Dendritic cell treated with granulocyte-macrophage colony-stimulating factor and Interleukin-4, amounts not matched to agents 40 ng/mL and 50 ng/mL, for 4 days (primary cell): ENCODE results near the gene HSPA14.
"Not testable (repeated sequence)": the region's sequence is repeated elsewhere in the genome, so short reads cannot be mapped to it uniquely, and the experiment has no call there.

ENCODE experiments used
- H3K27ac Mint-ChIP-seq: one replicate; pipeline ENCODE4 v1.8.0; 2022; ENCODE audit warnings: mild to moderate bottlenecking, mixed read lengths
- H3K27me3 Mint-ChIP-seq: one replicate; pipeline ENCODE4 v1.8.0; 2022; ENCODE audit warnings: mild to moderate bottlenecking, mixed read lengths
- H3K36me3 Mint-ChIP-seq: one replicate; pipeline ENCODE4 v1.8.0; 2022; ENCODE audit warnings: low read depth, mixed read lengths
- H3K4me1 Mint-ChIP-seq: one replicate; pipeline ENCODE4 v1.8.0; 2022; ENCODE audit warnings: low read depth, mixed read lengths
- H3K4me3 Mint-ChIP-seq: one replicate; pipeline ENCODE4 v1.8.0; 2022; ENCODE audit warnings: mild to moderate bottlenecking, moderate library complexity, mixed read lengths
- H3K9me3 Mint-ChIP-seq: one replicate; pipeline ENCODE4 v1.8.0; 2022; ENCODE audit warnings: mixed read lengths
- intact Hi-C: fragments of 100-400 bp; cut with micrococcal nuclease; formaldehyde crosslinking; loops from one replicate; pipeline ENCODE4 v1.15.0; 2022

The HSPA14 gene, protein sequence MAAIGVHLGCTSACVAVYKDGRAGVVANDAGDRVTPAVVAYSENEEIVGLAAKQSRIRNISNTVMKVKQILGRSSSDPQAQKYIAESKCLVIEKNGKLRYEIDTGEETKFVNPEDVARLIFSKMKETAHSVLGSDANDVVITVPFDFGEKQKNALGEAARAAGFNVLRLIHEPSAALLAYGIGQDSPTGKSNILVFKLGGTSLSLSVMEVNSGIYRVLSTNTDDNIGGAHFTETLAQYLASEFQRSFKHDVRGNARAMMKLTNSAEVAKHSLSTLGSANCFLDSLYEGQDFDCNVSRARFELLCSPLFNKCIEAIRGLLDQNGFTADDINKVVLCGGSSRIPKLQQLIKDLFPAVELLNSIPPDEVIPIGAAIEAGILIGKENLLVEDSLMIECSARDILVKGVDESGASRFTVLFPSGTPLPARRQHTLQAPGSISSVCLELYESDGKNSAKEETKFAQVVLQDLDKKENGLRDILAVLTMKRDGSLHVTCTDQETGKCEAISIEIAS

DNA sequence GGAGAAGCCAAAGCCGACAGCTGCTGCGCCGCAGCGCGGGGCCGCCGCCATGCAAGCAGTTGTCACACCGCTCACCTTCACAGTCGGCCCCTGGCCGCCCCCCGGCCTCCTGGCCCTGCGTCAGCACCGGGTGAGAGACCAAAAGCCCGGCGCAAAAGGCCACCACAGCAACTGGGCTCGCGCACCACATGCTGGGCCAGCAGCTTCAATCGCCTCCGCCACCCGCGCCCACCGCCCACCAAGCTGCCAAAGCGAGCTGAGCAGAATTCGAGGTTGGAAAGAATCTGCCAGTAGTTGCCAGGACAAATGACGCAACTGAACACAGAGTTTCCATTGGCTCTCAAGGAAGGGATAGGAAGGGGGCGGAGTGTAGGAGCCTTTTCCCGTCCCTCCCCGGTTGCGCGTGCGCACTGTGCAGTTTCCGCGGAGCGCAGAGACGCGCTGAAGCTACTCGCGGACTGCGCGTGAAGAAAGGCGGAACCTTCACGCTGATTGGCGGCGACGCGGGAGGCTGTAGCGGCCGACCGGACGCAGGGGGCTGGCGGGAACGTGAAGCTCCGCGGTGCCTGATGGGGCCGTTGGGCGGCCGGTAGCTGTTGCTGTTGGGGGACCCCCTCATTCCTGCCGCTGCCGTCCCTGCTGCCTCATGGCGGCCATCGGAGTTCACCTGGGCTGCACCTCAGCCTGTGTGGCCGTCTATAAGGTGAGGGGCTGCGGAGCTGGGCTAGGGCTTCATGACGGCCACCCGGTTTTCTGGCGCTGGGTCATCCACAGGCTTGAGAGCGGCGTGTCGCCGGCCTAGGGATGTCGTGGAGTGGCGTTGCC is at the start of gene HSPA14, which contains the start of the genes CDNF and MSANTD7:
Gene HSPA14, plus strand, starts transcription at position 550 of the 825 bp plus-strand sequence. Its CDS starts 97 bp downstream, at position 647.
Gene CDNF, minus strand, starts transcription at position 281 of the 825 bp plus-strand sequence. Its CDS starts 91 bp downstream, at position 190.
Gene MSANTD7, plus strand, starts transcription at position 550 of the 825 bp plus-strand sequence. CDS start 3,979 bp downstream, outside the sequence.
- no peaks in the 10 kb centered on the region for H3K9me3 Mint-ChIP-seq
- intact Hi-C loops: loop anchor here (1.0 to 5.0 kb wide), 5 partner anchors 40 to 331 kb away; partner anchors contain the start of genes NMT2, RPP38 and SUV39H2
- H3K4me1 Mint-ChIP-seq: peaks cover 8% of the 10 kb centered on the region
- peak within 1 kb of the TSS; percentile 95 for H3K27ac Mint-ChIP-seq
- H3K36me3 Mint-ChIP-seq: peaks cover 37% of the 10 kb centered on the region
- H3K4me3 Mint-ChIP-seq: peak within 1 kb of the TSS; percentile 96
- no peaks in the 10 kb centered on the region for H3K27me3 Mint-ChIP-seq

DNA sequence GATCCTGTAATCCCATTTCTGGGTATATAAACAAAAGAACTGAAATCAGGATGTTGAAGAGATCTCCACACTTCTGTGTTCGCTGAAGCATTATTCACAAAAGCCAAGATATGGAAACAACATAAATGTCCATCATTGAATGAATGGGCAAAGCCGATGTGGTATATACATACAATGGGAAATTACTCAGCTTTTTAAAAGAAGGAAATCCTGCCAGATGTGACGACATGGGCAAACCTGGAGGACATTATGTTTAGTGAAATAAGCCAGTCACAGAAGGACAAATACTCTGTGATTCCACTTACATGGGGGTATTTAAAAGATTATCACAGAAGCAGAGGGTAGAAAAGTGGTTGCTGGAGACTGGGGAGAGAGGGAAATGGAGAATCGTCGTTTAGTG is 39.5 kb upstream of the HSPA14 start:
- H3K27ac Mint-ChIP-seq: no peak overlapping the region
- peaks cover 6% of the 10 kb centered on the region for H3K27me3 Mint-ChIP-seq
- no peak overlapping the region for H3K4me3 Mint-ChIP-seq
- no peaks in the 10 kb centered on the region for H3K36me3 Mint-ChIP-seq
- H3K4me1 Mint-ChIP-seq: peaks cover 19% of the 10 kb centered on the region
- intact Hi-C loops: no loop called here
- no peaks in the 10 kb centered on the region for H3K9me3 Mint-ChIP-seq

DNA sequence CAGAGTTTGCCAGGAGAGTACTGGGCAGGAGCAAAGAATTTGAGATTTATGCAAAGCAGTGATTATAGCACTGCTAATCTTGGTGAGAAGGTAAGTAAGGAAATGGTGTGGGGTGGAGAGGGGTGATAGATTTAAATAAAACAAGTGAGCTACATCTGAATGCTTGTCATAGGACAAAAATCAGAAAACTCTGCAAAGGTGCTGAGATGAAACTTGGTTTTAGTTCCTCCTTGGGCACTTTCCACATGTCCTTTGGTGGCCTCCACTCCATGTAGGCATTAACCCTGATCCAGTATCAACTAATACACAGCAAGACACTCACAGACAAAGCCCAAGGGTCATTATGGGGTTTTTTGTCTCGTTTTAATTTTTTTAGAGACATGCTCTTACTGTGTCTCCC is 37.7 kb upstream of the HSPA14 start:
- intact Hi-C loops: no loop called here
- Mint-ChIP-seq H3K4me1 (peaks cover 19% of the 10 kb centered on the region), H3K9me3 (no peaks in the 10 kb centered on the region), H3K27ac (no peak overlapping the region), H3K27me3 (peaks cover 6% of the 10 kb centered on the region), H3K36me3 (no peaks in the 10 kb centered on the region), H3K4me3 (no peak overlapping the region)

DNA sequence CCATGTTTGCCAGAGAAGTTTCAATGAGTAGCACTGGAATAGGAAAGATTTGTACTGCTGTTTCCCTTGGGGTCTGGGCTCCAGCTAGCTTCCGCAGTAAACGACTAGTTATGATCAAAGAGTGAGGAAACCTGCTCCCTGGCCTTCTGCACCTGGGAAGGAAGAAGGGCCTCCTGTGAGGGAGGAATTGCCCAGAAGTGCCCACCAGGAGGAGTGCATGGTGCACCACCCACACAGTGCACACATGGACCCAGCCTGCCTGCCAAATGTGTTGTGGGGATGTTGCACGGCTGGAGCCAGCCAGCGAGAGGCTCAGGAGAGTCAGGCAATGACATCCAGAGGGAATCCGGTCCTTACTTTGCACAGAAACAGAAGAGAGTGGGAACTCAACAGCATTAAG is 36.4 kb upstream of the HSPA14 start:
- intact Hi-C loops: no loop called here
- Mint-ChIP-seq H3K36me3 (no peaks in the 10 kb centered on the region), H3K4me1 (peaks cover 19% of the 10 kb centered on the region), H3K4me3 (no peak overlapping the region), H3K9me3 (no peaks in the 10 kb centered on the region), H3K27me3 (peaks cover 6% of the 10 kb centered on the region), H3K27ac (no peak overlapping the region)

DNA sequence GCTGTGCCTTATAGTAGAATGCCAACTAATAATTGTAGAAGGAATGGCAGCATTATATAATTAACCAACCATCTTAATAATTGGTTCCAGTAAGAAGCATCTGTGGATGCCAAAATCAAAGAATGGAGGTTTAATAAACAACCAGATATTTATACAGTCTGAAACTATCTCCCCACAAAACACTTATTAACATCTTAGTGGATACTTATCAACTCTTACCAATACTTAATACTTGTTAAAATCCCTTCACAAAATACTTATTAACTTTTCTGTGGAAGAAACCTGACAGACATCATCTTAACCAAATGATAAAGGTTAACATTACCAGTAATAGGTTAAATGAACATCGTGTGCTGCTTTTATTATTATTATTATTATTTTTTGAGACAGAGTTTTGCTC is 34.3 kb upstream of the HSPA14 start:
- H3K4me3 Mint-ChIP-seq: no peak overlapping the region

DNA sequence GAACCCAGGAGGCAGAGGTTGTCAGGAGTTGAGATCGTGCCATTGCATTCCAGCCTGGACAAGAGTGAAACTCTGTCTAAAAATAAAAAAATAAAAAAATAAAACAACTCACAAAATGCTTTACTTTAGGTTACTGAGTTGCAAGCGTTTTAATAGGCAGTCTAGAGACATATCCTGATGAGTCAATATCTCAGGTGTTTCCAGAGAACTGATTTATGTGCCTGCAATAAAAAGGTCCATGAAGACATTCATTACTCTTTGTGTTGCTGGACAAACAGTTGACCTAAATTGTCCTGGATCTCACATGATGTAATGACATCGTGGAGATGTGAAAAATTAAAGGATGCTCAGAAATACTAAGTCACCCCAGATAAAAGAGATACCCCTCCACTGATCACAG is 31.8 kb upstream of the HSPA14 start:
- no peaks in the 10 kb centered on the region for H3K4me1 Mint-ChIP-seq
- intact Hi-C loops: no loop called here

More for the DNA sequence above, 34.3 kb upstream of the HSPA14 start:
- H3K27ac Mint-ChIP-seq: no peak overlapping the region
- intact Hi-C loops: no loop called here
- H3K36me3 Mint-ChIP-seq: no peaks in the 10 kb centered on the region
- peaks cover 10% of the 10 kb centered on the region for H3K4me1 Mint-ChIP-seq
- H3K27me3 Mint-ChIP-seq: peaks cover 6% of the 10 kb centered on the region
- H3K9me3 Mint-ChIP-seq: no peaks in the 10 kb centered on the region

DNA sequence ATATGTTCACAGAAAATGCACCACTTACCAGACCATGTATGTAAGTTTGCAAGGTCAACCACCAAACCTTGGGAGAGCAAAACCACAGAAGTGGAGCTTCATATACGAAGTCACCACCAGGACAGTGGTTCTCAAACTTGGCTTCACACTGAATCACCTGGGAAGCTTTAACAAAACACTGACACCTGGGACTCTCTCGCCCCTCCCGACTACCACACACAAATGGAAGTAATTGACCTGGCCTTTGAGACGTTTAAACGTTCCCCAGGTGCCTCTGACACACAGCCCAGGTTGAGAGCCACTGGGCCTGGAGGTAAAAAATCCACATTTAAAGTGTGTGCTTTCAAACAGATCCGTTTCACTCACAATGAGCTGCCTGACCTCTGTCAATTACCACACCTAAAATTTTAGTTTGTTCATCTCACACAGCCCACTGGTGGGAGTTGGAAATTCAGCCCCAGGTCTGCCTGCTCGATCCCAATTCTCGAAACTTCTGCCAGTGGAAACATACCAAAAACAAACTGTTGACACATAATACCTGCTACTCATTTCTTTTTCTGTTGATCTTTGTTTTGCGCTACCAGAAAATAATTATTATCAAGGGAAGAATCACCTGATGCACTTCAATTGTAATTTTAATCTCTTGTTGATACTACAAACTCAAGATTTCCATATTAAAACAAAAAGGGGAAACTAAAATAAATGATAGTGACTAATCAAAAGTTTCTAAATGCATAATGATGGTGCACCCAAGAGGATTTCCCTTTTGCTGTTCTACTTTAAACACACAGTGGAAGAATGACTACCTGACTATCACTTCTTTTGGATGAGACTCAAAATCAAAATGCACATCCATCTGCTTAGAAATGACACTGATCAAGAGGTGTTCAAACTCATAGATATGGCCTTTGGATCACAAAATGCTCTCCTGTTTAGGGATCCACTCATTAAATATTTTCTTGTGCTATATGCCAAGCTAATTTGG is 26.8 kb upstream of the HSPA14 start:
- intact Hi-C loops: no loop called here
- Mint-ChIP-seq H3K9me3 (no peaks in the 10 kb centered on the region), H3K27ac (no peak overlapping the region), H3K27me3 (no peaks in the 10 kb centered on the region), H3K36me3 (no peaks in the 10 kb centered on the region), H3K4me1 (no peaks in the 10 kb centered on the region), H3K4me3 (no peak overlapping the region)

More for the DNA sequence above, 31.8 kb upstream of the HSPA14 start:
- H3K27me3 Mint-ChIP-seq: no peaks in the 10 kb centered on the region
- H3K36me3 Mint-ChIP-seq: no peaks in the 10 kb centered on the region
- H3K4me3 Mint-ChIP-seq: no peak overlapping the region
- no peak overlapping the region for H3K27ac Mint-ChIP-seq
- H3K9me3 Mint-ChIP-seq: no peaks in the 10 kb centered on the region

DNA sequence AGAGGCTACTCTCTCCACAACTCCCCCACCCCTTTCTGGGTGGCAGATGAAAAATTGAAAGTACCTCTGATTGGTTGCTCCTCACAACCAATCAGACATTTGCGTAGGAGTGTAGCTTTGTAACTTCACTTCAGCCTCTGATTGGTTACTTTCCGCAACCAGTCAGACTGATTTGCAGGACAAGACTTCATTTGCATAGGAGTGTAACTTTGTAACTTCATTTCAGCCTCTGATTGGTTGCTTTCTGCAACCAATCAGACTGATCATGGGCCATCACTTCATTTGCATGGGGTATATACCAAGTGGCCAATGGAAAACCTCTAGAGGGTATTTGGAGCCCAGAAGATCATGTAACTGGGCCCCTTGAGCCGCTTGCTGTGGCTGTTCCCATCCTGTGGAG is 25.8 kb upstream of the HSPA14 start:
- H3K4me3 Mint-ChIP-seq: no peak overlapping the region
- H3K36me3 Mint-ChIP-seq: no peaks in the 10 kb centered on the region
- intact Hi-C loops: no loop called here
- H3K4me1 Mint-ChIP-seq: no peaks in the 10 kb centered on the region
- no peaks in the 10 kb centered on the region for H3K27me3 Mint-ChIP-seq
- H3K27ac Mint-ChIP-seq: no peak overlapping the region
- no peaks in the 10 kb centered on the region for H3K9me3 Mint-ChIP-seq

DNA sequence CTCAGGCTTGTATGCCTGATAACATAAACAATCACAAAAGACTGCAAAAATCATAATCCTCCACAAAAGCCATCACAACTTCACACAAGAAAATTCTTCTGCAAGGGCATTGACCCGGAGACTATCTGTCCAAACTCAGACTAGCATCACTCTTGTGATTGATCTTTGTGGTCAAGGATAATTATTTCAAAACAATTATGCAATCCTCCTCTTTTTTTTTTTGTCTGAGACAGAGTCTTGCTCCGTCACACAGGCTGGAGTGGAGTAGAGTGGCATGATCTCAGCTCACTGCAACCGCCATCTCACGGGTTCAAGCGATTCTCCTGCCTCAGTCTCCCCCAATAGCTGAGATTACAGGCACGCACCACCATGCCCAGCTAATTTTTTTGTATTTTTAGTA is 22.4 kb upstream of the HSPA14 start:
- Mint-ChIP-seq H3K4me1 (peaks cover 1% of the 10 kb centered on the region), H3K27me3 (no peaks in the 10 kb centered on the region), H3K9me3 (peaks cover 3% of the 10 kb centered on the region), H3K36me3 (no peaks in the 10 kb centered on the region), H3K4me3 (no peak overlapping the region), H3K27ac (no peak overlapping the region)
- intact Hi-C loops: no loop called here

DNA sequence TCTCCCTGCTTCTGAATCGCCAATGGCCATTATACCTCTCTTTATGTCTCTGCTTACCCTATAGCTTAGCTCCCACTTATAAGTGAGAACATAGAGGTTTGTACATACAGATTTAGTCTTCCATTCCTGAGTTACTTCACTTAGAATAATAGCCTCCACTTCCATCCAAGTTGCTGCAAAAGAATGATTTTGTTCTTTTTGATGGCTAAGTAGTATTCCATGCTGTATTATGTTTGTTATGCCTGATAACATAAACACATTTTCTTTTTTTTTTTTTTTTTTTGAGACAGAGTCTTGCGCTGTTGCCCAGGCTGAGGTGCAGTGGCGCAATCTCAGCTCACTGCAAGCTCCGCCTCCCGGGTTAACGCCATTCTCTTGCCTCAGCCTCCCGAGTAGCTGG is 21.4 kb upstream of the HSPA14 start:
- H3K4me3 Mint-ChIP-seq, H3K9me3 Mint-ChIP-seq, H3K27me3 Mint-ChIP-seq, intact Hi-C loops, H3K27ac Mint-ChIP-seq, H3K36me3 Mint-ChIP-seq, H3K4me1 Mint-ChIP-seq: not testable (repeated sequence)

DNA sequence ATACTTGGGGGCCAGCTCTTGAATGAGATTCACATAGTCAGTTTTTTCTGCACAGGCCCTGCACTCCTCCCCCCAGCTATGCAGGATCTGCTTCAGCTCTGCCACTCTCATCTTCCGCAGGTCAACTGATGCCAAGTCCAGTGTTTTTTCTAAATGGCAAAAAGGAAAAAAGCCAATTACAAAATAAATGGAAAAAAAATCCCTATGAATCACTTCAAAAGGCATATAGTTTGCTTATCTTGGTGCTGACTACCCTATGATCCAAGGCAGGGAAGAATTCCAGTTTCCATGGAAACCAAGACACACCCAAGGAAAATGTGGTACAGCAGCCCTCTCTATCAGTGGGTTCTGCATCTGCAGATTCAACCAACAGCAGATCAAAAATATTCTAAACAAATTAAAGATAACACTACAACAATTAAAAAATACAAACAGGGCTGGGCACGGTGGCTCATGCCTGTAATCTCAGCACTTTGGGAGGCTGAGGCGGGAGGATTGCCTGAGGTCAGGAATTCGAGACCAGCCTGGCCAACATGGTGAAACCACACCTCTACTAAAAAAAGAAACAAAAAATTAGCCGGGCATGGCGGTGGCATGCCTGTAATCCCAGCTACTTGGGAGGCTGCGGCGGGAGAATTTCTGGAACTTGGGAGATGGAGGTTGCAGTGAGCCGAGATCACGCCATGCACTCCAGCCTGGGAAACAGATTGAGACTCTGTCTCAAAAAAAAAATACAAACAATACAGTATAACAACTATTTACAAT is 17.9 kb upstream of the HSPA14 start:
- peaks cover 9% of the 10 kb centered on the region for H3K9me3 Mint-ChIP-seq
- peaks cover 5% of the 10 kb centered on the region for H3K4me1 Mint-ChIP-seq
- H3K27me3 Mint-ChIP-seq: no peaks in the 10 kb centered on the region
- H3K4me3 Mint-ChIP-seq: no peak overlapping the region
- intact Hi-C loops: no loop called here
- H3K27ac Mint-ChIP-seq: no peak overlapping the region
- H3K36me3 Mint-ChIP-seq: no peaks in the 10 kb centered on the region

DNA sequence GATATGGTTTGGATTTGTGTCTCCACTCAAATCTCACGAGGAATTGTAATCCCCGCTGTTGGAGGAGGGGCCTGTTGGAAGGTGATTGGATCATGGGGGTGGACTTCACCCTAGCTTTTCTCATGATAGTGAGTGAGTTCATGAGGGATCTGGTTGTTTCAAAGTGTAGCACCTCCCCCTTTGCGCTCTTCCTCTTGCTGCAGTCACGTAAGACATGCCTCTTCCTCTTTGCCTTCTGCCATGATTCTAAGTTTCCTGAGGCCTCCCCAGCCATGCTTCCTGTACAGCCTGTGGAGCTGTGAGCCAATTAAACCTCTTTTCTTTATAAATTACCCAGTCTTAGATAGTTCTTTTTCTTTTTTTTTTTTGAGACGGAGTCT is 17.3 kb upstream of the HSPA14 start:
- H3K9me3 Mint-ChIP-seq: peaks cover 13% of the 10 kb centered on the region
- peaks cover 7% of the 10 kb centered on the region for H3K4me1 Mint-ChIP-seq
- H3K4me3 Mint-ChIP-seq: no peak overlapping the region
- no peak overlapping the region for H3K27ac Mint-ChIP-seq
- intact Hi-C loops: no loop called here
- H3K36me3 Mint-ChIP-seq: no peaks in the 10 kb centered on the region
- no peaks in the 10 kb centered on the region for H3K27me3 Mint-ChIP-seq
